Calu3 (cell line): ENCODE data around the gene DDX10. TPM values are rescaled to one million over a fixed set of nuclear protein-coding genes. Genes with fewer than 3 reads are reported as not detected.

Source experiments
- BruUV-seq: library from RNA; stranded (reverse); fragments of 400-500 nt; replicated peaks from 2 replicates; lab custom pipeline; 2021; lab: Mats Ljungman, UMichigan
- CTCF ChIA-PET: fragments of 300-600 bp; sonication (Branson Sonifier 250); formaldehyde crosslinking; loops from one replicate; lab custom pipeline; 2022; ENCODE audit warnings: antibody characterized with exemption; lab: Charles Lee
- DNase-seq: peaks from one replicate; pipeline ENCODE4 v3.0.0; 2022
- H3K27ac Mint-ChIP-seq: one replicate; pipeline ENCODE4 v1.8.0; 2022; ENCODE audit warnings: mixed read lengths; ENCODE audit not compliant: unreplicated experiment
- H3K27me3 Mint-ChIP-seq: one replicate; pipeline ENCODE4 v1.8.0; 2022; ENCODE audit warnings: mixed read lengths; ENCODE audit not compliant: unreplicated experiment
- H3K36me3 Mint-ChIP-seq: one replicate; pipeline ENCODE4 v1.8.0; 2022; ENCODE audit warnings: mild to moderate bottlenecking, moderate library complexity, mixed read lengths; ENCODE audit not compliant: insufficient read depth, unreplicated experiment
- H3K4me1 Mint-ChIP-seq: one replicate; pipeline ENCODE4 v1.8.0; 2022; ENCODE audit warnings: mild to moderate bottlenecking, low read depth, mixed read lengths; ENCODE audit not compliant: unreplicated experiment
- H3K4me3 Mint-ChIP-seq: one replicate; pipeline ENCODE4 v1.8.0; 2022; ENCODE audit warnings: mild to moderate bottlenecking, low read depth, moderate library complexity, mixed read lengths; ENCODE audit not compliant: unreplicated experiment
- H3K9me3 Mint-ChIP-seq: one replicate; pipeline ENCODE4 v1.8.0; 2022; ENCODE audit warnings: low read depth, mixed read lengths; ENCODE audit not compliant: unreplicated experiment
- intact Hi-C: fragments of 100-400 bp; cut with micrococcal nuclease; formaldehyde crosslinking; loops from one replicate; pipeline ENCODE4 v1.10.0; 2022; ENCODE audit not compliant: unreplicated experiment
- total RNA-seq: library from RNA; stranded (reverse); gene quantifications from 2 replicates; pipeline ENCODE4 v1.2.3, GENCODE V29; 2022
- TF ChIP-seq, protein P1 (sequence below): fragments of 200-600 bp; IDR thresholded peaks from one replicate; pipeline ENCODE4 v1.8.0; 2022; ENCODE audit warnings: antibody characterized with exemption; ENCODE audit not compliant: unreplicated experiment

The DDX10 gene
- total RNA-seq, 1 experiment from 2014 or later: 31.2 TPM

DNA sequence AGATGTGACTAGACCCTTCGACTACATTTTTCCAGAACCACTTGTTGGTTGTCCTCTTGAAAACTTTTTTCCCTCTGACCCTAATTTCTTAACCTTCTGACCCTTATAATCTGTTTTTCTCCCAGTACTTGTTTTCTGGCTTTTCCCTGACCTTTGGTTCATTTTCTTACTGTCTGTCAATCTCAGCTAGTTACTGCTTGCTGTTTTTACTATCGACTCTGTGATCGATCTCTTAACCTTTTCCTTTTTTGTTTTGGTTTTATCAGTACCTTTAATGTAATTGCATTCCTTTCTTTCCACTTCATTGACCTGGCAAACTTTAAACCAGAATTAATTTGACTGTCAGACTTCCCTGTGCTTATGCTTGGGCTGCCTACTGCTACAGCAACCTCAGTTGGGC lies 92.8 kb downstream of the DDX10 start:
- Mint-ChIP-seq H3K9me3 (no peaks in the 10 kb centered on the region), H3K4me1 (peaks cover 20% of the 10 kb centered on the region), H3K36me3 (no peaks in the 10 kb centered on the region), H3K27me3 (no peaks in the 10 kb centered on the region), H3K4me3 (no peak overlapping the region), H3K27ac (no peak overlapping the region)
- intact Hi-C loops: no loop called here
- CTCF ChIA-PET: interaction anchor here (0.9 kb wide), 1 partner anchor 23 kb away, joined by 4 read pairs; no protein-coding TSS in a partner anchor
- no peak for DNase-seq
- BruUV-seq: no TSS peak
- TF ChIP-seq, protein P1, sequence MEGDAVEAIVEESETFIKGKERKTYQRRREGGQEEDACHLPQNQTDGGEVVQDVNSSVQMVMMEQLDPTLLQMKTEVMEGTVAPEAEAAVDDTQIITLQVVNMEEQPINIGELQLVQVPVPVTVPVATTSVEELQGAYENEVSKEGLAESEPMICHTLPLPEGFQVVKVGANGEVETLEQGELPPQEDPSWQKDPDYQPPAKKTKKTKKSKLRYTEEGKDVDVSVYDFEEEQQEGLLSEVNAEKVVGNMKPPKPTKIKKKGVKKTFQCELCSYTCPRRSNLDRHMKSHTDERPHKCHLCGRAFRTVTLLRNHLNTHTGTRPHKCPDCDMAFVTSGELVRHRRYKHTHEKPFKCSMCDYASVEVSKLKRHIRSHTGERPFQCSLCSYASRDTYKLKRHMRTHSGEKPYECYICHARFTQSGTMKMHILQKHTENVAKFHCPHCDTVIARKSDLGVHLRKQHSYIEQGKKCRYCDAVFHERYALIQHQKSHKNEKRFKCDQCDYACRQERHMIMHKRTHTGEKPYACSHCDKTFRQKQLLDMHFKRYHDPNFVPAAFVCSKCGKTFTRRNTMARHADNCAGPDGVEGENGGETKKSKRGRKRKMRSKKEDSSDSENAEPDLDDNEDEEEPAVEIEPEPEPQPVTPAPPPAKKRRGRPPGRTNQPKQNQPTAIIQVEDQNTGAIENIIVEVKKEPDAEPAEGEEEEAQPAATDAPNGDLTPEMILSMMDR: no peak

DNA sequence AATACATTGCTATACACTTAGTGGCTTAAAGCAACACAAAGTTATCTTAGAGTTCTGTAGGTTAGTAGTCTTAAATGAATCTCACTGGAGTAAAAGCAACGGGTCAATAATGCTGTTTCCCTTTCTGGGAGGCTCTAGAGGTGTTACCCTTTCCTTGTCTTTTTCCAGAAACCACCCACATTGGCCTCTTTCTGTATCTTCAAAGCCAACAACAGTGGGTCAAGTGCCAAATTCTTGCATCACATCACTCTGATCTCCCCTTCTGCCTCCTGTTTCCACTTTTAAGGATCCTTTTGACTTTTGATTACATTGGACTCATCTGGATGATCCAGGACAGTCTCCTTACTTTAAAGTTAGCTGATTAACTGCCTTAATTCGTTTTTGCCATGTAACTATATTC lies 93.6 kb downstream of the DDX10 start:
- no peak overlapping the region for H3K27ac Mint-ChIP-seq
- CTCF ChIA-PET: no interaction called here
- no TSS peak for BruUV-seq
- H3K27me3 Mint-ChIP-seq: no peaks in the 10 kb centered on the region
- no peak overlapping the region for H3K4me3 Mint-ChIP-seq
- H3K9me3 Mint-ChIP-seq: no peaks in the 10 kb centered on the region
- intact Hi-C loops: no loop called here
- no peak for DNase-seq
- TF ChIP-seq, protein P1: no peak
- H3K4me1 Mint-ChIP-seq: peaks cover 20% of the 10 kb centered on the region
- no peaks in the 10 kb centered on the region for H3K36me3 Mint-ChIP-seq

DNA sequence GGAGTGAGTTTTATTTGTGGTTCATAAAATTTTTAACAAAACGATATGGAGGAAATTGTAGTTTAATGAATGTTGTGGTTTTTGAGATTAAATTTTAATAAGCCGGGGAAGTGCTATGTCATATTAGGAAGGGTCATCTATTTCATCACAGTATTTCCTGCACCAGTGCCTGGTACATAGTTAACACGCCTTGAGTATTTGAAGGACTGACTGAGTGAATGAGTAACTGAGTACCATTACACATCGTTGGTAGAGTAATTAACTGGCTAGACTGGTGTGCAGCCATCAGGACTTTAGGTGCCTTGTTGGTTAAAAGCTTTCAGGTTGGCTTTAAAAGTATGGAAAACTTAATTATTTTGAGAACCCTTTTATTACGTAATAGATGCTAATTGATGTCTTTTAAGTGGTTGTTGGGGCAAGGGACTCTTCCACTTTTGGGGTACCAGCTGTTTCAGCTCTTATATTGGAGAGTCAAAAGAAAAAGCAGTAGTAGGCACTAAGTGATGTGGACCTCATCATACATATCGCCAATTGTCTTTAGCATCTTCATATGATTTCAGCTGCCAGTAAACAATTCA lies 101.8 kb downstream of the DDX10 start:
- CTCF ChIA-PET: no interaction called here
- no peaks in the 10 kb centered on the region for H3K27me3 Mint-ChIP-seq
- intact Hi-C loops: no loop called here
- no peak overlapping the region for H3K27ac Mint-ChIP-seq
- DNase-seq: no peak
- no peaks in the 10 kb centered on the region for H3K36me3 Mint-ChIP-seq
- TF ChIP-seq, protein P1: no peak
- H3K9me3 Mint-ChIP-seq: no peaks in the 10 kb centered on the region
- no TSS peak for BruUV-seq
- H3K4me3 Mint-ChIP-seq: no peak overlapping the region
- peaks cover 10% of the 10 kb centered on the region for H3K4me1 Mint-ChIP-seq

DNA sequence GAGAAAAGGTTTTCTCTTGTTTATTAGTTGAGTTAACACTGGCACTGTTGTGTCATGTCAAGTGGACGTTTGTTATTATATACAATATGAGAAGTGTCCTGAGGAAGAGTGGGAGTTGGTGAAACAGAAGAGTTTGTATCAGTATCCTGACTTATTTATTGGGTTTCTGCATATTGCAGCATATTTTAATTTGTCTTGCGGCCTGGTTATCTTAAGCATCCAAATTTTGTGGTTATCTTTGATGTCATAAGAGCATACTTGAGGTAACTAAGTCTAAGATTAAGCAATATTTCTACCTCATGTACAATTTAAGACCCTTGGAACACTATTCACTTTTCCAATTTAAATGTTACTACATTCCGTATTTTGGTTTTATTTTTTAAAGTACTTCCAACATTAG lies 103.5 kb downstream of the DDX10 start:
- BruUV-seq: no TSS peak
- intact Hi-C loops: no loop called here
- no peak for DNase-seq
- Mint-ChIP-seq H3K9me3 (no peaks in the 10 kb centered on the region), H3K4me3 (no peak overlapping the region), H3K36me3 (no peaks in the 10 kb centered on the region), H3K27ac (no peak overlapping the region), H3K27me3 (no peaks in the 10 kb centered on the region), H3K4me1 (peaks cover 10% of the 10 kb centered on the region)
- TF ChIP-seq, protein P1: no peak
- CTCF ChIA-PET: no interaction called here
